Calu3 (cell line): Measurements from ENCODE around the gene MMP15. TPM values are rescaled to one million over a fixed set of nuclear protein-coding genes. Genes with fewer than 3 reads are reported as not detected.

Source experiments
- BruUV-seq: library from RNA; stranded (reverse); fragments of 400-500 nt; replicated peaks from 2 replicates; lab custom pipeline; 2021; lab: Mats Ljungman, UMichigan
- CTCF ChIA-PET: fragments of 300-600 bp; sonication (Branson Sonifier 250); formaldehyde crosslinking; loops from one replicate; lab custom pipeline; 2022; ENCODE audit warnings: antibody characterized with exemption; lab: Charles Lee
- DNase-seq: peaks from one replicate; pipeline ENCODE4 v3.0.0; 2022
- H3K27ac Mint-ChIP-seq: one replicate; pipeline ENCODE4 v1.8.0; 2022; ENCODE audit warnings: mixed read lengths; ENCODE audit not compliant: unreplicated experiment
- H3K27me3 Mint-ChIP-seq: one replicate; pipeline ENCODE4 v1.8.0; 2022; ENCODE audit warnings: mixed read lengths; ENCODE audit not compliant: unreplicated experiment
- H3K36me3 Mint-ChIP-seq: one replicate; pipeline ENCODE4 v1.8.0; 2022; ENCODE audit warnings: mild to moderate bottlenecking, moderate library complexity, mixed read lengths; ENCODE audit not compliant: insufficient read depth, unreplicated experiment
- H3K4me1 Mint-ChIP-seq: one replicate; pipeline ENCODE4 v1.8.0; 2022; ENCODE audit warnings: mild to moderate bottlenecking, low read depth, mixed read lengths; ENCODE audit not compliant: unreplicated experiment
- H3K4me3 Mint-ChIP-seq: one replicate; pipeline ENCODE4 v1.8.0; 2022; ENCODE audit warnings: mild to moderate bottlenecking, low read depth, moderate library complexity, mixed read lengths; ENCODE audit not compliant: unreplicated experiment
- H3K9me3 Mint-ChIP-seq: one replicate; pipeline ENCODE4 v1.8.0; 2022; ENCODE audit warnings: low read depth, mixed read lengths; ENCODE audit not compliant: unreplicated experiment
- CTCF ChIP-seq: fragments of 200-600 bp; IDR thresholded peaks from one replicate; pipeline ENCODE4 v1.8.0; 2022; ENCODE audit warnings: antibody characterized with exemption; ENCODE audit not compliant: unreplicated experiment
- intact Hi-C: fragments of 100-400 bp; cut with micrococcal nuclease; formaldehyde crosslinking; loops from one replicate; pipeline ENCODE4 v1.10.0; 2022; ENCODE audit not compliant: unreplicated experiment
- total RNA-seq: library from RNA; stranded (reverse); gene quantifications from 2 replicates; pipeline ENCODE4 v1.2.3, GENCODE V29; 2022

Gene MMP15
- total RNA-seq, 1 experiment from 2014 or later = 81.4 TPM

DNA sequence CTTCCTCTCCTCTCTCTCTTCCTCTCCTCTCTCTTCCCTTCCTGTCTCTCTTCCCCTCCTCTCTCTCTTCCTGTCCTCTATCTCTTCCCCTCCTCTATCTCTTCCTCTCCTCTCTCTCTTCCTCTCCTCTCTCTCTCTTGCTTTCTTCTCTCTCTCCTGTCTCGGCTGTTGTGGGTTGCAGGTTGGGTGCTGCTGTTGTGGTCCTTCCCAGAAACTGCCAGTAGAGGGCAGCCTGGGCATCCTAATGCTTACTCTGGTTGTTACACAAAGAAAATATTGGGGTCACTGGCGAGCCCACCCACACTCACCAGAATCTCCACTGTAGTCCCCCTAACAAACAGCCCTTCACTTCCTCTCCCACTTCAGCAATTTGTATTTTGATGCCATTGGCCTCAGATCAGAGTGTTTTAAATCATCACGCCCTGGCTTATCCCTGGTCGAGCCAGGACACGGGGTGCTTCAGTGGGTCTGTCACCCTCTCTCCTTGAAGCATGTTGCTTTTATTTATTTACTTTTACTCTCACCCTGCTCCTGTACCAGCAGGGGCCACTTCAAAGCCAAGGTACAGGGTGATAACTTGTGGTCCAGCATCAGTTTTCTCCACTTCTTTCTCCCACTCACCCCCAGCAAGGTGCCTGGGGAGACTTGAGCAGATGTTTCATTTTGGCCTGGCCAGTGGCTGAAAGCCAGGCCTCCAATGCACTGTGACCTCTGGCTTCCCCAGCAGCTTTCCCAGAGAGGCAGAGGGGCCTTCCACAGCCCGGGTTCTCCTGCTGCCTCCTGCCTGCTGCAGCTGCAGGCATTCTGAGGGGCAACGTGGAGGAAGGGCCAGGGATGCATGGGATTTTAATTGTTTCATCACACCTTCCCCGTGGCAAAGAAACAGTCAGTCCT is 4.7 kb upstream of the MMP15 start:
- peak; percentile 76 for DNase-seq
- H3K27ac Mint-ChIP-seq = no peak overlapping the region
- TF ChIP-seq CTCF = peak; percentile 87
- no peaks in the 10 kb centered on the region for H3K9me3 Mint-ChIP-seq
- no peaks in the 10 kb centered on the region for H3K27me3 Mint-ChIP-seq
- peaks cover 37% of the 10 kb centered on the region for H3K4me1 Mint-ChIP-seq
- CTCF ChIA-PET = interaction anchor here (0.7 to 4.1 kb wide), 2 partner anchors 101 to 105 kb away, joined by 4 to 41 read pairs; no protein-coding TSS in a partner anchor
- H3K36me3 Mint-ChIP-seq = peaks cover 25% of the 10 kb centered on the region
- intact Hi-C loops = no loop called here
- TSS peak; percentile 87 for BruUV-seq
- H3K4me3 Mint-ChIP-seq = no peak overlapping the region

GRCh38 chr16:58021661-58022551 is 3.6 kb upstream of the MMP15 start:
- Mint-ChIP-seq H3K27me3 (no peaks in the 10 kb centered on the region), H3K9me3 (no peaks in the 10 kb centered on the region), H3K4me3 (peak overlapping the region; percentile 12)

GRCh38 chr16:58022601-58023371 is 2.8 kb upstream of the MMP15 start:
- Mint-ChIP-seq H3K4me1 (peaks cover 39% of the 10 kb centered on the region), H3K27ac (peak overlapping the region; percentile 50), H3K27me3 (no peaks in the 10 kb centered on the region), H3K9me3 (no peaks in the 10 kb centered on the region), H3K4me3 (peak overlapping the region; percentile 12), H3K36me3 (peaks cover 42% of the 10 kb centered on the region)
- DNase-seq = peak; percentile 61
- CTCF ChIA-PET = interaction anchor here (0.6 to 4.1 kb wide), 5 partner anchors 9 to 104 kb away, joined by 3 to 41 read pairs (median 5); no protein-coding TSS in a partner anchor
- intact Hi-C loops = loop anchor here (1.0 kb wide), 1 partner anchor 100 kb away; no protein-coding TSS in a partner anchor
- no peak for TF ChIP-seq CTCF
- no TSS peak for BruUV-seq

More at GRCh38 chr16:58021661-58022551, 3.6 kb upstream of the MMP15 start:
- Mint-ChIP-seq H3K36me3 (peaks cover 34% of the 10 kb centered on the region), H3K4me1 (peaks cover 37% of the 10 kb centered on the region), H3K27ac (peak overlapping the region; percentile 50)
- BruUV-seq = no TSS peak
- no peak for TF ChIP-seq CTCF
- CTCF ChIA-PET = interaction anchor here (0.6 to 4.1 kb wide), 5 partner anchors 9 to 105 kb away, joined by 3 to 41 read pairs (median 5); no protein-coding TSS in a partner anchor
- DNase-seq = peak; percentile 49
- intact Hi-C loops = loop anchor here (1.0 kb wide), 1 partner anchor 100 kb away; no protein-coding TSS in a partner anchor
